Measurements from ENCODE around the gene ZMYM4.

DNA sequence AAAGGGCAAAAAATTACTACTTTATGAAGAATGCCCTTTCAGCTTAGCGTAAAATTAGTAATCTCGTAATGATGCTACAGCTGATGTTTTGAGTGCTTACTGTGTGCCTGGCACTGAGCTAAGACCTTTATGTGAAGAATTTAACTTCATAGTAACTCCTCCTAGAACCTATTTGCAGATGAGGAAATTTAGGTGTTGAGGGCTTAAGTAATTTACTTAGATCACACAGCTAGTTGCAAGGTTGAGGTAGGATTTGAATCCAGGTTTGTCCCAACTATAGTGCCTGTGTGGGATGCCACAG lies 1.4 kb downstream of the ZMYM4 start:
- no peak for TF ChIP-seq POLR2A (IDR thresholded peaks at IDR 0.05)
- TF ChIP-seq, protein P1, sequence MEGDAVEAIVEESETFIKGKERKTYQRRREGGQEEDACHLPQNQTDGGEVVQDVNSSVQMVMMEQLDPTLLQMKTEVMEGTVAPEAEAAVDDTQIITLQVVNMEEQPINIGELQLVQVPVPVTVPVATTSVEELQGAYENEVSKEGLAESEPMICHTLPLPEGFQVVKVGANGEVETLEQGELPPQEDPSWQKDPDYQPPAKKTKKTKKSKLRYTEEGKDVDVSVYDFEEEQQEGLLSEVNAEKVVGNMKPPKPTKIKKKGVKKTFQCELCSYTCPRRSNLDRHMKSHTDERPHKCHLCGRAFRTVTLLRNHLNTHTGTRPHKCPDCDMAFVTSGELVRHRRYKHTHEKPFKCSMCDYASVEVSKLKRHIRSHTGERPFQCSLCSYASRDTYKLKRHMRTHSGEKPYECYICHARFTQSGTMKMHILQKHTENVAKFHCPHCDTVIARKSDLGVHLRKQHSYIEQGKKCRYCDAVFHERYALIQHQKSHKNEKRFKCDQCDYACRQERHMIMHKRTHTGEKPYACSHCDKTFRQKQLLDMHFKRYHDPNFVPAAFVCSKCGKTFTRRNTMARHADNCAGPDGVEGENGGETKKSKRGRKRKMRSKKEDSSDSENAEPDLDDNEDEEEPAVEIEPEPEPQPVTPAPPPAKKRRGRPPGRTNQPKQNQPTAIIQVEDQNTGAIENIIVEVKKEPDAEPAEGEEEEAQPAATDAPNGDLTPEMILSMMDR (IDR thresholded peaks at IDR 0.05), result no peak

Measured in Peyer's patch (tissue), 4 donors.